Stimulated activated CD8-positive, alpha-beta memory T cell treated with anti-CD3 and anti-CD28 coated beads, Interleukin-7, amount 100 ng/mL, for 24 hours (primary cell): ENCODE measurements around the gene TPCN1.

Experiments used
- DNase-seq: peaks from one replicate; pipeline ENCODE4 v3.0.0-alpha.2; 2020; ENCODE audit warnings: low read depth

The TPCN1 gene

GRCh38 chr12:113241191-113242025 lies 20.1 kb downstream of the TPCN1 start:
- no peak for DNase-seq

- DNase-seq: no peak
Measured at GRCh38 chr12:113242026-113242418, 20.8 kb downstream of the TPCN1 start.

- no peak for DNase-seq
Measured at GRCh38 chr12:113242560-113242959, 21.3 kb downstream of the TPCN1 start.

GRCh38 chr12:113244047-113244460 lies 22.8 kb downstream of the TPCN1 start:
- DNase-seq: no peak

GRCh38 chr12:113244478-113244958 lies 23.3 kb downstream of the TPCN1 start:
- DNase-seq: no peak

- DNase-seq: no peak
Measured at GRCh38 chr12:113245695-113246477, 24.6 kb downstream of the TPCN1 start.

- no peak for DNase-seq
Measured at GRCh38 chr12:113246478-113247122, 25.3 kb downstream of the TPCN1 start.

- DNase-seq: no peak
Measured at GRCh38 chr12:113247123-113248050, 26.1 kb downstream of the TPCN1 start.

- DNase-seq: no peak
Measured at GRCh38 chr12:113248051-113248825, 27.0 kb downstream of the TPCN1 start.

GRCh38 chr12:113248842-113249435 lies 27.7 kb downstream of the TPCN1 start:
- no peak for DNase-seq

- no peak for DNase-seq
Measured at GRCh38 chr12:113249546-113249945, 28.3 kb downstream of the TPCN1 start.

- DNase-seq: no peak
Measured at GRCh38 chr12:113250045-113250444, 28.8 kb downstream of the TPCN1 start.

- DNase-seq: no peak
Measured at GRCh38 chr12:113251404-113252070, 30.3 kb downstream of the TPCN1 start.

GRCh38 chr12:113252494-113252893 lies 31.2 kb downstream of the TPCN1 start:
- no peak for DNase-seq

GRCh38 chr12:113253532-113254285 lies 32.4 kb downstream of the TPCN1 start:
- no peak for DNase-seq

GRCh38 chr12:113254298-113254697 lies 33.0 kb downstream of the TPCN1 start:
- DNase-seq: no peak

- no peak for DNase-seq
Measured at GRCh38 chr12:113257564-113257963, 36.3 kb downstream of the TPCN1 start.

GRCh38 chr12:113260127-113260526 lies 38.9 kb downstream of the TPCN1 start:
- DNase-seq: no peak
